ENCODE results near the gene MICAL2.

Gene MICAL2

DNA sequence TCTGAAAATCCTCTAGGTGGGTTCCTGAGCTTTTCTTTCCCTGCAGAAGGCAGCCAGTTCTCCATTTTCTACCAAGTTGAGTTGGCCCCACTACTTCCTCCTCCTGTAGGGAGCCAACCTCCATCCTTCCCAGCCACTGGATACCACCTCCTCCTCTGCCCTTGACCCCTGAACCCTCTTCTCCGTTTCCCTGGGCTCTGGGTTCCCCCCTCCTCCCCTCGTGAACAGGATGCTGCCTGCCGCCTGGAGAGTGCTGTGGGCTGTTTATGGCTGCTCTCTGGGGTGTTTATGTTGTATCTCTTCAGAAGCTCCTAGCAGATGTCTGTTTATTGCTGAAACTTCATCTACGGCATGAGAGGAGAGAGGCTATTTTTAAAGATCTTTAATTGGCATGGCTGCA, 8.6 kb downstream of the MICAL2 start:
- no peak for DNase-seq (ENCODE audit: low spot score)

DNA sequence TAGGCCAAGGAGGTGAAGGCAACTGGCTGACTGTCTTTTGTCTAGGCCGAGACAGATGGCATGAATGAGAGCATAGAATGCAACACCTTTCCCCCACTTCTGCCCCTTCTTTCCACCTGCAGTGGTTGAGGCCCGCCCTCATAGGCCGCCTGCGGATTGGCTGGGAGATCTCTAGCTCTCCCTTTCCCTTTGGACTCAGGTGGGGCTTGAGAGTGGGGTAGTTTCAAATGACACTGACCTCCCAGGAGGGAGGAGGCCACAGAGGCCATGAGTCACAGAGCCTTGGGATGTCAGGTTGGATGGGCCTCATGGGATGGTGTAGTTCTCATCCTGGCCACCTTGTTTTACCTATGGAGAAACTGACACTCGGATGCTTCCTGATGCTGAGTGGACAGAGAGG, 9.1 kb downstream of the MICAL2 start:
- no peak for DNase-seq (ENCODE audit: low spot score)

DNA sequence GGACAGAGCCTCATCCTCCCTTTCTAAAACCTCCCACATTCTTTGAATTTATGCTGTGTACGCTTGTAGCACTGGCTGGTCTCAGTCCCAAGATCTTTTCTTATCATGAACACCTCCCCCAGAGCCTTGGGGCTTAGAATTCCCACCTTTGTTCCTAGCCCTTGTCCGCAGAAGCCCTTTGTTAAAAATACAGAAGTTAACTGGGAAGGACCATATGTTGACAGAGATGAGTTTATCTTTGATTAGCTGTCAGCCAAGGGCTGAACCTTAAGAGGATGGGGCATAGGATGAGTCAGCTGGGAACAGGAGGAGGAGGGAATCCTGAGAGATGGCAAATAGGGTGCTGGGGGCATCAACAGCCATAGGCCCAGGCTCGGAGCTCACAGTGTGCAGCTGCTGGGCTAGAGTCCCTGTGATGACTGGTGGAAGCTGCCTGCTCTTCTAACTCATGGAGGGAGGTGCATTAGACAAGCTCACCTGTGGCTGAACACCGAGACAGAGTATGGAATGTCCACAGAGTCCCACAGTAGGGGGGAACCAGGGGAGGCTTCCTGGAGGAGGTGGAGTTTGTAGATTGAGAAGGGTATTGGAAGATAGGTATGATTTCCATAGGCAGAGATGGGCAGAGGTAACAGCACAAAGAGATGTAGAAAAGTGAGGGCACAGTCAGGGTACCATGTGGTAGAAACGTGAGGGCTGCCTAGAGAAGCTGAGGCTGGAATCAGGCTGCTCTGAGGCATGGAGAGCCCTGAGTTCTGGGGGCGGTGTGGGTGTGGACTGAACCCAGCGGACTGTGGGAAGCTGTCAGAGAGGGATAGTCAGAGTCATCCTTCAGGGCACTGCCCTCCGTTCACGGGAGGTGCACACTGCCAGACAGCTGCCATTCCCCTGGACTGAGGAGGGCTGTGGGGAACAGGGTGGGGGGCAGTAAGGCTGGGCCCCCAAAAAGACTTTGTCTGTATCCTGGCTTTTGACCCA, 9.9 kb downstream of the MICAL2 start:
- no peak for DNase-seq (ENCODE audit: low spot score)

DNA sequence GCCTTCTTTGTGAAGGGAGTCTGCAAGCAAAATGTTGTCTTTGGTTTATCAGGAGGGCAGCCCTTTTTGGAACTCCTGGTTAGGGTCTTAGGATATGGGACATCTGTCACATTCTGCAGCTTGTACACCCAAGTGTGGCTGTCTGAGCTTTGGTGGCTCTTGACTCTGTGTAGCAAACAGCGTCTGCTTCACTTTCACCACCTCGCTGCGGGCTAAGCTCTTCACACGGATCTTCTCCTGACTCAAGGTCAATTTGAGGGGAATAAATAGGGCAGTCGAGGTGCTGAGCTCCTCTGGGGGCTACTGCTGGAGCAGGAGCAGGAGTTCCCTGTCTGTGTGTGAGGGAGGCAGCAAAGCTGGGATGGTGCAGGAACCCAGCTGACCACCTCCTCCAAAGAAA, 10.6 kb downstream of the MICAL2 start:
- no peak for DNase-seq (ENCODE audit: low spot score)

DNA sequence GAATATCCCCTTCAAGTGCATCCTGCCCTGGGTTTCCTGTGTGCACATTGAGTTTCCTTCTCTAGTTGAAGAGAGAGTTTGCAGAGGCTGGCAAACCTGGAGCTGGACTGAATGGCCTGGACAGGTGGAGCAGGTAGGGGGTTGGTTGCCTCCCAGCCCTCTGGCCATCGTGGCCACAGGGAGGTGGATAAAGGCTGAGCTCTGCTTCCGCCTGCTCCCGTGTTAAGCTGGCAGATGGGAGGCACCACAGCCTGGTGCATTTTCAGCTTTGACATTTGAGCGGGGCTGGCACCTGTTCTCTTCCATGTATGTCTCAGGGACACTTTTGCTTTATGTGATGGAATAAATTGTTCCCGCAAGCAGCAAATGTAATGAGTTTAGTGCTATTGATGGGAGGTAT, 11.1 kb downstream of the MICAL2 start:
- no peak for DNase-seq (ENCODE audit: low spot score)

DNA sequence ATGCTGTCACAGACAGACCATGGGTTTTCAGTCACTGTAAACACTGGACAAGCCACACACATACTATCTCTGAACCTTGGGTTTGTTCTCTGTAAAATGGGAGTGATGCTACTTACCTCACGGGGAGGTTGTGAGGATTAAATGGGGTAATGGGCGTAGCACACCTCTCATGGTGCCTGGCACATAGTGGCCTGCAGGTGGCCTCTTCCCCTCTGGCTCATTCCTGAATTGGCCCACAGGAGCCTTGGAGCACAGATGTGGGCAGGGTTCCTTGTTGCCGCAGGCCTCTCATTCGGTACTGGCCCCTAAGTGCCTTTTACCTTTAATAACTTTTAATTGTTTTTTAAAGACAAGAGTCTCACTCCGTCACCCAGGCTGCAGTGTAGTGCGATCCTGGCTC, 11.7 kb downstream of the MICAL2 start:
- DNase-seq (ENCODE audit: low spot score), result no peak

DNA sequence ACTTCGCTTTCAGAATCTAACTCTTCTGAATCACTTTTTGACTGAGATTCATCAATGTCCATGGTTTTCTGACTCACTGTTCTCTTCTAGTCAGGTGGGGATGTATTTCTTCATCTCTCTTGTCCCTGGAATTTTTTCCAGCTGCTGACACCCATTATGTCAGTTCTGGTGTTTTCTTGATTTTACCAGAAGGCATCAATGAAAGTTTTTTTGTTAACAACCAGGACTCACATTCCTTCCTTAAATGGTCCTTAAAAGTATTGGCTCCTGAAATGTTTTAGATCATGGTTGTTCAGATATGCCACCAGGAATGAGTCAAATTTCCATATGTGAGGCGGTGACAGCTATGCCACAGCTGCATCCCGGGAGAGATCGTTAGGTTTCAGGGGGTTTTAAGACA, 12.9 kb downstream of the MICAL2 start:
- no peak for DNase-seq (ENCODE audit: low spot score)

DNA sequence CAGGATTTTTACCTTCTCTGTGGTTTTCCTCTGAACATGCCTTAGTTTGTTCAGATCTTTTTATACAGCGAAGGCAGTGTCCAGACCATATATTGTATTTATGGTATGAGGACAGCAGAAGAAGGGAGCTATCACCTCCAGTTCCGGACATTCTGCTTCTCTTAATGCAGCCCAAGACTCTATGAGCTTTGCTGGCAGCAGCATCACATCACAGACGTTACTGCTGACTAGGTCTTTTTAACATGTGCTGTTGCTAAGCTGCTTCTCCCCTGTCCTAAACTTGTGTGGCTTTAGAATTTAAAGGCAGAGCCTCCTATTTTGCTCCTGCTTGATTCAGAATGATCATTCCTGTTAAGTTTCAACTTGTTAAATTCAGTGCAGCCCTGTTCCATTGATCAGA, 13.4 kb downstream of the MICAL2 start:
- no peak for DNase-seq (ENCODE audit: low spot score)

DNA sequence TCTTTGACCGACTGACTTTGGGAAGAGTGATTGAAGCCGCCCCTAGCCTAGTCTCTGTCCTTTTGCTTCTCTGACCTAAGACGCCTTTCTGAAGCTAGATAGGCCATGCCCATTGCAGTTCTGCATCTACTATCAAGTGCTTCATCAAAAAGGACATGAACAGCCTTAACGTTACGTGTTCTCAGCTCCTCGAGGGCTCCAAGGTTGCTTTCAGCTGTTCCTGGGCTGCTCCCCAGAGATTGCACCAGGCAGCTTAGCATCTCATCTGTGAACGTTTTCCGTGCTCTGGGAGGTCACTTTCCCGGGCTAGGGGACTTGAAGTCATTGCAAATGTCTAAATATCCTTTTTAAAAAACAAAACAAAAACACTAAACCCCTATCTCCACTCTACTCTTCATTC, 13.9 kb downstream of the MICAL2 start:
- no peak for DNase-seq (ENCODE audit: low spot score)

DNA sequence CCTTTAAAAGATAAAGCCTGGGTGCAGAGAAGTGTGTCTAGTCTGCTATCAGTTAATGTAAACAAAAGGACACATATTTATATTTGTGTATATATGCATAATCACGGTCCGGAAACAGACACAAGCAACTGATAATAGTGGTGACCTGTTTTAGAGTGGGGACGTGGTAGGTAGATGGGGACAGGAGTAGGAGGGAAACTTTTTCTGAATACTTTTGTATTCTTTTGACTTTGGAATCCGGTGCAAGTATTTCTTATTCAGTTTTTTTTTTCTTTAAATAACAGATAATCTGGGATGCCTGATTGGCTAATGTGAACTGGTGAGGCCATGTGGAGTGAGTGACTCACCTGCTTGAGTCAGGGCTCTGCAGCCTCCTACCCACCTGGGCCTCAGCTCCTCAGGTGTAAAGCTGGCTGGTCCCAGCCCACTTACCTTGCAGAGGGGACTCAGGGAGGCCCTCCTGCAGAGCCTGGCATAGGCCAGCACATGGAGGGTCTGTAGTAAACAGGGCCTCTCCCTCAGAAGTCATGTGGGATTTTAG, 15.3 kb downstream of the MICAL2 start:
- DNase-seq (ENCODE audit: low spot score), result no peak

DNA sequence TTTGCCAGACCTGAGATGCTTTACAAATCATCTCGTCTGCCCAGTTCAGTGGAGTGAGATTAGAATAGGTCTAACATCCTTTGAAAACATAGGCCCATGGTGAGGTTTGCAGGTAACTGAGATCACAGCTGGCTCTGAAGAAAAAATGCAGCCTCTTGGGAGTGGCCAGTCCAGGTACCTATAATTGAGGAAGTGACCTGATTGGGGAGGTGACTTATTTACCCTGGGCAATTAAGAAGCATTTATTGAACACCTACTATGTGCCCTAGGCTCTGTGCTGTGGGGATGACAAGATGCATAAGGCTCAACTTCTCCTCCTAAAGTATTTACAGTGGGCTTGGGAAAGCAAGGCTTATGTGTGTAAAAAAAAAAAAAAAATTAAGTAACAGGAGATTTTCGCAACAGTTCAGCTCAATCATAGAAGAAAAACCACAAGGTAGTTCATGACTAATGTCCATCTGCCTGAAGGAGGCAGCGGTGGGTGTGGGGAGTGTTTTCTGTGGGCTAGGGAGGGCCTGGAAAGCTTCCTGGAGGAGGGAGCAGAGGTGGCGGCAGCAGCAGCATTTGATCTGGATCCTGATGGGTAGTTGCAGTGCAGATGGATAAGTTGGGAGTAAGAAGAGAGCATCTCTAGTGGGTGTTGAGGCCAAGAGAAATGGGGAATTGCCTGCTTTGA, 16.1 kb downstream of the MICAL2 start:
- no peak for DNase-seq (ENCODE audit: low spot score)

DNA sequence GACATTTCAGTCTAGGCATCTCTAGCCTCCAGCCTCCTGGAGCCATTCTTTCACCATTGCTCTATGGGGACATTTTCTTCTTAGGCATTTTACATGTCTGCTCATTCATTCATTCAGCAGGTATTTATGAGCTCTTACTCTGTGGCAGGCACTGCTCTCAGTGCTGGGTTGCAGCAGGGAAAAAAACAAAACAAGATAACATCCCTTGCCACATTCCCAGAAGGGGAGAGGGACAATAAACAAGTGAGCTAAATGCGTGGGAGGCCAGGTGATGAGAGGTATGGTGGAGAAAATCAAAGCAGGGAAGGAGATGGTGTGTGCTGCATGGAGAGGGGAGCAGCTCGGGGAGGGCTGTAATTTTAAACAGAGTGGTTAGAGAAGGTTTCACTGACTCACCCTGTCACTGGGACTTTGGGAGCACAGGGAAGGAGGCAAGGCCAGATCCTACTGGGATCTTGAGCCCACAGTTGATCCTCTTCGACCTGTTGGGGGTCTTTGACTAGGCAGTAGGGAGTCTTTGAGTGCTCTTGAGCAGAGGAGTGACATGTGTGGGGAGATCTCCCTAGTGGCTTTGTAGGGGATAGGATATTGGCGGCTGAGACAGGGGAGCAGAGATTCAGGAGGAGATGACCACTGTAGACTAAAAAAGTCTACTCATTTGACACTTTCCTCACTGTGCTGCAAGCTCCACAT, 17.0 kb downstream of the MICAL2 start:
- DNase-seq (ENCODE audit: low spot score), result no peak

DNA sequence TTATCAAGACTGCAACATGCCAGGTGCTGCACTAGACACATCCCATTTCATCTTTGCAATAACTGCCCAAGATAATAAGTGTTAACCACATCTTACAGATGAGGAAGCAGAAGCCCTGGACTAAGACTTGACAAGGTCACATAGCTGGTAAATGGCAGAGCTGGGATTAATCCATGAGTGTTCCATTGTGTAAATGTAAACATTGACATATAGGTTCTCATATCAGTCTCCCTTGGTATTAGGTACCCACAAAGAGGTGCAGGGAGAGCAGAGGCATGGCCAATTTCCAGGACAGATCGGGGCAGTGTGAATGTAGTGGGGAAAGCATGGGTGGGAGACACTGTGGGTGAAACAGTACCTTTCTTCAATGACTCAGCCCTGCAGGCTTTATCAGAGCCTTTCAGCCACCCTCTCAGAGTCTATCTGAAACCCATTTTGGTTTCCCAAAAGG, 17.9 kb downstream of the MICAL2 start:
- DNase-seq (ENCODE audit: low spot score), result no peak

DNA sequence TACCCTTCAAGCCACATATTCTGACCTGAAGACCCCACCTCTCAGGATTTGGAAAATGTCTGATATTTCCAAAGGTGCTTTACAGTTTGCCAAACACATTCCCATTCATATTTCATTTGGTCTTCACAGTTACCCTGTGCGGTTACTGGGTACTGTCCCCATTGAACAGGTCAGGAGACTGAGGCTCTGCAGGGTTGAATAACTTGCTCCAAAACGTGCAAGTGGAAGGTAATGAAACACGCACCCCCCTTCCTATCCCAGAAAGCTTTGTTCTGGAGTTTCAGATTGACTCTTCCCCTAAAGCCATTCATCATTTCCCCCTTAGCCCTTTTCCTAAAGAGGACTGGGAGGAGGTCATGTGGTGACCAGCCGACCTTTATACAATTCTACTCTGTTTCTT, 18.8 kb downstream of the MICAL2 start:
- no peak for DNase-seq (ENCODE audit: low spot score)

DNA sequence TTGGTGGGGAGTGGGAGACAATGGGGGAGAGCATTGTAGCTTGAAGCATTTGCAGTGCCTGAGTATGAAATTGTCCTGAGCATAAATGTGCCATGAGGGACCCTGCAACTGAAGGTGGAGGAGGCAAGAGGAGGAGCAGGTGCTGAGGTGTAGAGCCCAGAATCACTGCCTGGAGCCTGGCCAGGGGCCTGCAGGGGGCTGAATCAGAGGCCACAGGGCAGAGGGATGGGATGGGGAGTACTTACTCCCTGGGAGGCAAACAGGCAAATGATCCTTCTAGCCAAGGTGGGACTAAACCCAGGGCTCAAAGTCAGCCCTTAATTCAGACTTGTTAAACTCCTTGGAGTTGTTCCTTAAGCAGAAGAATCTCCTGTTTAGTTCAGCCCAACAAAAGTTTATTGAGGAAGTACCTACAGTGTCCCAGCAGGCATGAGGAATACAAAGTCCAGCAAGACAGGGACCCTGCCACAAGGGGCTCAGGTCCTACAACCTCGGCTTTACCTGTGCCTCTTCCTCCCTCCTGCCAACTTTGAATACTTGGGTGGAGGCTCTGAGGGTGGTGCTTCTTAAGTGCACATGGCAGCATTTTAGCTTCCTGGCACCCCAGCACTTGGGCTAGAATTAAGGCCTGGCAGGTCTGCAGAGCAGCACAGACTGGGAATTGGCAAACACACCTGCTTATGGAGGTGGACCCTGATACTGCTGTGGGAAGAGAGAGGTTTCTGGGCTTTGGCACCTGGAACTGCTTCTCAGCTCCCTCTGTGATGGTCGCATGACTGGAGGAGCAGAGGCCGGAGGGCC, 20.0 kb downstream of the MICAL2 start:
- DNase-seq (ENCODE audit: low spot score), result no peak

DNA sequence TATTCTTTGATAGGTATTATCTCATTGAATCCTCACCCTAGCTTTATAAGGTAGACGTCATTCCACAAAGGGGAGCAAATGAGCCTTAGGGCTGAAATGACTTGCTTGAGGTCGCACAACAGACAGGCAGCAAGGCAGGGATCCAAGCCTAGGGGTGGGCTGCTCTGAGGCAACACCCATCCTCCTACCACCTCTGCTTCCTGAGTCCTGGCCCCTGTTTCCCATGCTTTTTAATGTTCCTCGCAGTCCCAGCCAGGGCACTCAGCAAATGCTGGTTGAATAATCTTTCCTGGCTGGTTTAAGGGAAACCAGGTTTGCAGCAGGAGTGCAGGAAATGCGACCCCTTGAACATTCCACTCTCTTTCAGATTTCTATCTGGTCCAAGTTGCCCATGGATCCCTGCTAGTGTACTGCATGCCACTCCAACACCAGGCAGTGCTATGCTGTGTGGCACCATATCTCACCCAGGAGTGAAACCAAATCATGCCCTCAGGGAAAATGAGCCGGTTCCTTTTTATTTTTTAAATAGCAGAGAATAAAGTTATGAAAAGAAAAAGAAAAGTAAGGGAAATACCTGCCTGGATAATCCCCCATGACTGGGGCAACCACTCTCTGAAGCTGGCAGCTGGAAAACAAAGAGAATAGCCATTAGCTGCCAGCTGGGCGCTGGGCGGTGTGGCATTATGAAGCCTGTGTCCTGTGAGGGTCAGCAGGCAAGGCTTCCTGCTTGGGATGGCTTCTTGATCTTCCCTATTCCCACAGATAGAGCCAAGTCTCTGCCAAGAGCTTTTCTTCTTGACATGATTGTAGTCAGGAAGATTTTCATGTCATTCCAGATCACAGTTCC, 21.8 kb downstream of the MICAL2 start:
- no peak for DNase-seq (ENCODE audit: low spot score)

DNA sequence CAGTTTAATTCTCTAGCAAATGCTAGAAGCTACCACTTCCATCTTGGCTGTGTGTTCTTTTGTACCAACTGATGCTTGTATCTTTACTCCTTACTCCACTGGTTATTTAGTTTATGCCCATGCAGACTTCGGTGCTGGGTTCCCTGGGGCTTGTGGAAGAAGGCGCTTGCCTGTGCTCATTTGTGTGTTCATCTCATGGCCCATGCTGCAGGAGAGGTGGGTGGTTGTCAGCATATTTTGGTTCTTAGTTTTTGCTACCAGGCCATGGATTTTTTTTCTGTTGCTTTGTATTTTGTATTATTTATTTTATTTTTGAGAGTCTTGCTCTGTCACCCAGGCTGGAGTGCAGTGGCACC, 22.4 kb downstream of the MICAL2 start:
- no peak for DNase-seq (ENCODE audit: low spot score)

DNA sequence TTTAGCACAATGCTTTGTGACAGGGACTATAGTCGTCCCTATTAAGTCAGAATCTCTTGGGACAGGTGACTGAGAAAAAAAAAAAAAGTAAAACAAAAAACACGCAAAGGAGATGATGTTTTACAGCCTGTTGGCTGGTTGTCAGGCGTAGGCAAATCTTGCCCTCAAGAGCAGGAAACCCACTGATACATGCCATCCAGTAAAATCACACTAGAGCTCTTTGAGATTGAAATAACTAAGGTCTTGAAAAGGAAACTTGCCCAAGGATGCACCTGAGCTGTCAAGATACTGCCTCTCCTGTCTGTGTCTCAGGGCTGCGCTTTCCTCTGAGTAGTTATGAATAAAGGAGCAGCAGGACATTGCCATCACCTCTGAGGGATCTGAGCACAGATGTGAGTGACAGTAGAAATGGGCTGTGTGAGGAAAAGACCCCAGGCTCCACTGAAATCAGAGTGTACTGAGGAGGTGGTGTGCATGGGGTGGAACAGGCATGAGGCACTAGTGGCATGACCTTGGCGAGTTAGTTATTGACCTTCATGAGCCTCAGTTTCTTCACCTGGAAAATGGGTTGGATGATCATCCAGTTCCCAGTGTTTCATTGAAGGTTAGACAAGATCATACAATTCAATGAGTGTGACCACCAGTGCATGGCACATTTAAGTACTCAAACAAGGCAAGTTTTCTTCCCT, 23.3 kb downstream of the MICAL2 start:
- no peak for DNase-seq (ENCODE audit: low spot score)

DNA sequence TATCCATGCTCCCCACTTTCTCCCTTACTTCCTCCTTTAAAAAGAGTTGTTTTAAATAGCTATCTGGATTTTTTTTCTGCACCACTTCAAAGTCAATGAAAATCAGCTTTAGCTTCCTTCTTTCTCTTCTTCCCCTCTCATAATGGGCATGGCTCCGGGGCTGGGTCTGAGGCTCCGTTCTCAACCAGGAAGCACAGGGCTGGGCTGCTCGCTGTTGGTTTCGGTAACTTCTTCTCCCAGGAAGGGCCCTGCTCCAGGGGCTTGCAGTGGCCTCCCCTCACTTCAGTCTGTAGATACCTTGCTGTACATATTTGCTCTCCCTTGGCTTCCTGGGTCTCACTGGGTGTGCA, 23.8 kb downstream of the MICAL2 start:
- DNase-seq (ENCODE audit: low spot score), result no peak

DNA sequence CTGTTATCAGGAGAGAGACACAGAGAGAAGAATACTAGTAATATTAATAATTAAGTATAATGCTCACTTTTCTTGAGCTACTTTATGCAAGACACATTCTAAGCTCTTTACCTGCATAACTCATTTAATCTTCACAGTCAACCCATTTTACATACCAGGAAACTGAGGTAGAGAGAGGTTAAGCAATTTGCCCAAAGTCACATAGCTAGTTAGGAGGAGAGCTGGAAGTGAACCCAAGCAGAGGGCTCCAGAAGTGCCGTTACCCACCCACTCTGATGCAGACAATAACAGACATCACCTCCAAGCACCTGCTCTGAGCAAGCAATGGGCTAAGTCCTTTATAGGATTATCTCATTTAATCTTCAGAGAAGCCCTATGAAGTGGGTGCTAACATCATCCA, 24.8 kb downstream of the MICAL2 start:
- DNase-seq (ENCODE audit: low spot score), result no peak

Measured in COLO829 (cell line).